ENCODE measurements around the gene CLNK.
A peak's percentile ranks its signal among the peaks of the same experiment; 100 is the strongest.

DNA sequence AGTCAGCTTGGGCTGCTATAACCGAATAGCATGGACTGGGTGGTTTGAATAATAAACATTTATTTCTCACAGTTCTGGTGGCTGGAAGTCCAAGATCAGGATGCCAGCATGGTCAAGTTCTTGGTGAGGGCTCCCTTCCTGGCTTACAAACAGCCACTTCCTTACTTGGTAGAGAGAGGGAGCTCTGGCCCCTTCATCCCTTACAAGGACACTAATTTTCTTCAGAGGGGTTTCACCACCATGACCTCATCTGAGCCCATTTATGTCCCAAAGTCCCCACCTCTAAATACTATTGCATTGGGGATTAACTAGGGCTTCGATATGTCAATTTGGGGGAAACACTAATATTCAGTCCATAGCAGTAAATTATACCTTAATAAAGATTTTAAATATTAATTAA, 61.8 kb downstream of the CLNK start:
- TF ChIP-seq, protein P1, sequence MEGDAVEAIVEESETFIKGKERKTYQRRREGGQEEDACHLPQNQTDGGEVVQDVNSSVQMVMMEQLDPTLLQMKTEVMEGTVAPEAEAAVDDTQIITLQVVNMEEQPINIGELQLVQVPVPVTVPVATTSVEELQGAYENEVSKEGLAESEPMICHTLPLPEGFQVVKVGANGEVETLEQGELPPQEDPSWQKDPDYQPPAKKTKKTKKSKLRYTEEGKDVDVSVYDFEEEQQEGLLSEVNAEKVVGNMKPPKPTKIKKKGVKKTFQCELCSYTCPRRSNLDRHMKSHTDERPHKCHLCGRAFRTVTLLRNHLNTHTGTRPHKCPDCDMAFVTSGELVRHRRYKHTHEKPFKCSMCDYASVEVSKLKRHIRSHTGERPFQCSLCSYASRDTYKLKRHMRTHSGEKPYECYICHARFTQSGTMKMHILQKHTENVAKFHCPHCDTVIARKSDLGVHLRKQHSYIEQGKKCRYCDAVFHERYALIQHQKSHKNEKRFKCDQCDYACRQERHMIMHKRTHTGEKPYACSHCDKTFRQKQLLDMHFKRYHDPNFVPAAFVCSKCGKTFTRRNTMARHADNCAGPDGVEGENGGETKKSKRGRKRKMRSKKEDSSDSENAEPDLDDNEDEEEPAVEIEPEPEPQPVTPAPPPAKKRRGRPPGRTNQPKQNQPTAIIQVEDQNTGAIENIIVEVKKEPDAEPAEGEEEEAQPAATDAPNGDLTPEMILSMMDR (IDR thresholded peaks at IDR 0.05) = peak; percentile 41
- TF ChIP-seq ZFX (IDR thresholded peaks at IDR 0.05; ENCODE audit: borderline replicate concordance) = no peak

All from 22Rv1 (cell line).